HepG2 (cell line): Measurements from ENCODE around the gene SCAF4. TPM values are rescaled to one million over a fixed set of nuclear protein-coding genes. Genes with fewer than 3 reads are reported as not detected.
A peak's percentile ranks its signal among the peaks of the same experiment; 100 is the strongest.

Experiments
- CC2D1A ChIP-seq: sonication (generic); formaldehyde crosslinking; IDR thresholded peaks from 2 replicates; pipeline ENCODE4 v1.8.1; 2023; ENCODE audit warnings: mild to moderate bottlenecking, missing genetic modification reagents
- FIP1L1 ChIP-seq: fragments of 200-400 bp; formaldehyde crosslinking; IDR thresholded peaks from 2 replicates; pipeline ENCODE4 v1.6.1; 2018; ENCODE audit warnings: low read depth, mild to moderate bottlenecking, low read length, moderate library complexity, borderline replicate concordance; ENCODE audit not compliant: insufficient read depth
- GATAD1 ChIP-seq: IDR thresholded peaks from 2 replicates; pipeline ENCODE4 v1.6.1; 2016; ENCODE audit warnings: missing genetic modification reagents, missing compliant biosample characterization
- KDM5A ChIP-seq: fragments of 200-600 bp; sonication (generic); IDR thresholded peaks from 2 replicates; pipeline ENCODE4 v1.7.0; 2018; ENCODE audit warnings: antibody characterized with exemption, mild to moderate bottlenecking, low read length, borderline replicate concordance
- LCORL ChIP-seq, 2 experiments: fragments of 450-650 bp in 1 of 2; sonication (generic) in 1 of 2; formaldehyde crosslinking in 1 of 2; IDR thresholded peaks; 2 replicates each; pipeline versions ENCODE4 v1.5.0 to v1.6.1; 2017 to 2020; ENCODE audit warnings: antibody characterized with exemption in 1 of 2, missing genetic modification reagents in 1 of 2
- NR0B2 ChIP-seq: sonication (generic); formaldehyde crosslinking; IDR thresholded peaks from 2 replicates; pipeline ENCODE4 v1.4.0; 2020; ENCODE audit warnings: mild to moderate bottlenecking, missing genetic modification reagents
- NR2F1 ChIP-seq, 2 experiments: fragments of 450-650 bp in 1 of 2; formaldehyde crosslinking in 1 of 2; IDR thresholded peaks; 2 replicates each; pipeline versions ENCODE4 v1.5.0 to v1.6.1; 2016 to 2020; ENCODE audit warnings: mild to moderate bottlenecking in 1 of 2, missing compliant biosample characterization in 1 of 2, missing genetic modification reagents in 1 of 2, moderate library complexity in 1 of 2
- PHF21A ChIP-seq: sonication (generic); formaldehyde crosslinking; IDR thresholded peaks from 2 replicates; pipeline ENCODE4 v1.5.0; 2020; ENCODE audit warnings: mild to moderate bottlenecking, missing genetic modification reagents
- PHF5A ChIP-seq: IDR thresholded peaks from one replicate; pipeline ENCODE4 v1.6.1; 2018; ENCODE audit warnings: low read depth, missing genetic modification reagents; ENCODE audit not compliant: unreplicated experiment
- RARG ChIP-seq: sonication (generic); formaldehyde crosslinking; IDR thresholded peaks from 2 replicates; pipeline ENCODE4 v1.4.0; 2020; ENCODE audit warnings: low read depth, mild to moderate bottlenecking, missing genetic modification reagents
- TCF7 ChIP-seq: sonication (generic); IDR thresholded peaks from 2 replicates; pipeline ENCODE4 v1.6.1; 2016; ENCODE audit warnings: antibody characterized with exemption, low read depth
- ZBED4 ChIP-seq: sonication (generic); formaldehyde crosslinking; IDR thresholded peaks from 2 replicates; pipeline ENCODE4 v1.4.0; 2020; ENCODE audit warnings: missing genetic modification reagents, borderline replicate concordance
- ZBTB40 ChIP-seq, 2 experiments: fragments of 450-650 bp in 1 of 2; sonication (generic) in 1 of 2; formaldehyde crosslinking in 1 of 2; IDR thresholded peaks; 2 replicates each; pipeline versions ENCODE4 v1.6.1 to v1.8.0; 2016 to 2022; ENCODE audit warnings: antibody characterized with exemption in 1 of 2, mild to moderate bottlenecking in 1 of 2, missing genetic modification reagents in 1 of 2
- ZNF124 ChIP-seq: sonication (generic); formaldehyde crosslinking; IDR thresholded peaks from 2 replicates; pipeline ENCODE4 v1.4.0; 2020; ENCODE audit warnings: missing genetic modification reagents
- ZNF792 ChIP-seq: IDR thresholded peaks from 2 replicates; pipeline ENCODE4 v1.6.1; 2016
- polyA plus RNA-seq, 8 experiments: library from polyadenylated mRNA; depleted of rRNA in 3 of 8; stranded (reverse) in 7 of 8; unstranded in 1 of 8; fragments of >200 nt; fragmentation: Illumina TruSeq in 4 of 8; extraction: Trizol in 4 of 8; gene quantifications; 2 replicates each; pipeline versions ENCODE4 v1.2.1 to v1.2.3, GENCODE V29; 2011 to 2016; ENCODE audit warnings: low read depth in 4 of 8, missing spikeins in 1 of 8, mixed read lengths in 1 of 8; ENCODE audit not compliant: insufficient read depth in 1 of 8
- total RNA-seq, 5 experiments: library from RNA; depleted of rRNA; stranded (reverse); fragments of >200 nt; fragmentation: Illumina TruSeq; extraction: Trizol; gene quantifications; 2 replicates each; pipeline ENCODE4 v1.2.3, GENCODE V29; 2016; ENCODE audit warnings: low read depth in 1 of 5

SCAF4 gene
- total and polyA plus RNA-seq, 2 of the 13 experiments (the other 11 are each of a cell fraction or from before 2014, with no cell fraction given) = 9.1 to 11.5 TPM

GRCh38 chr21:31731857-31732596 is at the start of gene SCAF4 (continued):
- TF ChIP-seq ZBTB40 (IDR thresholded peaks at IDR 0.05) (no peak), ZBTB40 (CRISPR knock-in tag; IDR thresholded peaks at IDR 0.05) (no peak; the same call in 1 of the 2 replicates), KDM5A (no peak), ZNF124 (CRISPR knock-in tag) (peak; percentile 65; the same call in 1 of the 2 replicates), ZNF792 (CRISPR knock-in tag) (no peak; the same call in 1 of the 2 replicates), LCORL (IDR thresholded peaks at IDR 0.05) (no peak), LCORL (CRISPR knock-in tag; IDR thresholded peaks at IDR 0.05) (peak; percentile 6; the same call in 1 of the 2 replicates), NR2F1 (CRISPR knock-in tag; IDR thresholded peaks at IDR 0.05) (0 out of 4 replicates have a peak, but pooled peaks of 1 of the 2 experiments have one; percentile 22), GATAD1 (CRISPR knock-in tag) (0 out of 2 replicates have a peak, but pooled peaks have one; percentile 55), CC2D1A (CRISPR knock-in tag) (no peak), PHF5A (CRISPR knock-in tag) (no peak), PHF21A (CRISPR knock-in tag) (peak; percentile 59), NR0B2 (CRISPR knock-in tag) (no peak), ZBED4 (CRISPR knock-in tag) (no peak), FIP1L1 (no peak), RARG (CRISPR knock-in tag) (no peak), TCF7 (no peak)
